H1 (cell line): ENCODE measurements around the gene SERPING1. TPM values are rescaled to one million over a fixed set of nuclear protein-coding genes. Genes with fewer than 3 reads are reported as not detected.

Source experiments
- CTCF ChIA-PET: fragments of 300-600 bp; sonication (Branson Sonifier 250); formaldehyde crosslinking; loops from one replicate; lab custom pipeline; 2021; ENCODE audit not compliant: partially characterized antibody; lab: Charles Lee
- POLR2A ChIA-PET: fragments of 300-600 bp; sonication (Branson Sonifier 250); formaldehyde crosslinking; loops from one replicate; lab custom pipeline; 2021; ENCODE audit warnings: inconsistent platforms; ENCODE audit not compliant: partially characterized antibody; lab: Charles Lee
- DNase-seq, 2 experiments: peaks; one replicate each; pipeline versions ENCODE4 v3.0.0 to v3.0.0-alpha.2; 2010 to 2022; ENCODE audit warnings: low spot score in 2 of 2, low read depth in 1 of 2, mixed read lengths in 1 of 2
- FAIRE-seq: peaks from 2 replicates; lab custom pipeline; 2011; peaks lifted over from hg19 to GRCh38; lab: Jason Lieb, UNC
- H2AFZ ChIP-seq: 2 replicates; pipeline ENCODE4 v1.8.1; 2012; ENCODE audit warnings: low read length, inconsistent platforms
- H2AK5ac ChIP-seq: 2 replicates; pipeline ENCODE4 v1.6.1; 2013; ENCODE audit warnings: low read depth, low read length
- H2BK120ac ChIP-seq: replicated peaks from 2 replicates; pipeline ENCODE3; 2013; ENCODE audit warnings: low read depth, low read length, inconsistent platforms
- H2BK12ac ChIP-seq: 2 replicates; pipeline ENCODE4 v1.6.1; 2013; ENCODE audit warnings: low read depth, low read length
- H2BK15ac ChIP-seq: 2 replicates; pipeline ENCODE4 v1.6.1; 2013; ENCODE audit warnings: low read length
- H2BK20ac ChIP-seq: 2 replicates; pipeline ENCODE4 v1.6.1; 2013; ENCODE audit warnings: low read length
- H2BK5ac ChIP-seq: 2 replicates; pipeline ENCODE4 v1.6.1; 2013; ENCODE audit warnings: low read depth, low read length
- H3K14ac ChIP-seq: 2 replicates; pipeline ENCODE4 v1.6.1; 2013; ENCODE audit warnings: inconsistent platforms; ENCODE audit not compliant: insufficient read length
- H3K18ac ChIP-seq: 2 replicates; pipeline ENCODE4 v1.6.1; 2013; ENCODE audit warnings: low read length; ENCODE audit errors: extremely low read depth
- H3K23ac ChIP-seq: 2 replicates; pipeline ENCODE4 v1.6.1; 2013; ENCODE audit warnings: inconsistent platforms; ENCODE audit not compliant: insufficient read length
- H3K23me2 ChIP-seq: 2 replicates; pipeline ENCODE4 v1.6.1; 2013; ENCODE audit warnings: low read depth, low read length
- H3K27ac ChIP-seq: 2 replicates; pipeline ENCODE4 v1.6.1; 2011; ENCODE audit warnings: low read depth, low read length, inconsistent platforms
- H3K27me3 ChIP-seq, 4 experiments: replicated peaks in 1 of 4; 1 replicate in 1 of 4; 2 replicates in 3 of 4; pipeline versions ENCODE4 v1.6.1 to v1.8.1; 2011 to 2013; ENCODE audit warnings: low read length in 3 of 4, mild to moderate bottlenecking in 3 of 4, inconsistent platforms in 2 of 4, mixed read lengths in 2 of 4, moderate library complexity in 1 of 4; ENCODE audit not compliant: control insufficient read depth in 3 of 4, insufficient read depth in 3 of 4; ENCODE audit errors: extremely low read depth in 1 of 4
- H3K36me3 ChIP-seq, 4 experiments: 2 replicates each; pipeline versions ENCODE4 v1.6.1 to v1.8.1; 2011 to 2013; ENCODE audit warnings: mild to moderate bottlenecking in 4 of 4, low read length in 3 of 4, moderate library complexity in 2 of 4, control low read depth in 1 of 4, inconsistent platforms in 1 of 4; ENCODE audit not compliant: insufficient read depth in 4 of 4, control insufficient read depth in 2 of 4
- H3K4ac ChIP-seq: replicated peaks from 2 replicates; pipeline ENCODE3; 2013; ENCODE audit warnings: low read length, low read depth, mixed read lengths, inconsistent platforms; ENCODE audit not compliant: insufficient read length
- H3K4me1 ChIP-seq, 4 experiments: replicated peaks in 1 of 4; 1 replicate in 1 of 4; 2 replicates in 3 of 4; pipeline versions ENCODE4 v1.6.1 to v1.8.1; 2011 to 2013; ENCODE audit warnings: low read length in 3 of 4, inconsistent platforms in 2 of 4, mixed read lengths in 1 of 4; ENCODE audit not compliant: insufficient read depth in 4 of 4, control insufficient read depth in 3 of 4
- H3K4me2 ChIP-seq, 2 experiments: 2 replicates each; pipeline versions ENCODE4 v1.6.1 to v1.8.1; 2011 to 2013; ENCODE audit warnings: low read depth in 2 of 2, low read length in 2 of 2, control low read depth in 1 of 2, inconsistent platforms in 1 of 2, mild to moderate bottlenecking in 1 of 2; ENCODE audit not compliant: insufficient read depth in 1 of 2
- H3K4me3 ChIP-seq, 4 experiments: fragments of 200-600, 300-600 bp in 1 of 4; sonication (generic), shearing (Covaris generic), sonication (Bioruptor Twin) in 1 of 4; 2 replicates each; pipeline versions ENCODE4 v1.5.1 to v1.8.1; 2011 to 2016; ENCODE audit warnings: low read length in 4 of 4, low read depth in 3 of 4, control low read depth in 2 of 4, inconsistent platforms in 2 of 4, mild to moderate bottlenecking in 2 of 4, mixed read lengths in 1 of 4, moderate library complexity in 1 of 4; ENCODE audit not compliant: insufficient read depth in 2 of 4; ENCODE audit errors: extremely low read depth in 1 of 4
- H3K56ac ChIP-seq: replicated peaks from 2 replicates; pipeline ENCODE3; 2013; ENCODE audit warnings: low read depth, mild to moderate bottlenecking, mixed read lengths, low read length, inconsistent platforms; ENCODE audit not compliant: insufficient read length
- H3K79me1 ChIP-seq: 2 replicates; pipeline ENCODE4 v1.6.1; 2013; ENCODE audit warnings: low read depth, low read length, control low read depth
- H3K79me2 ChIP-seq, 2 experiments: 2 replicates each; pipeline versions ENCODE4 v1.6.1 to v1.8.1; 2012 to 2013; ENCODE audit warnings: low read length in 2 of 2, mild to moderate bottlenecking in 2 of 2, inconsistent platforms in 1 of 2; ENCODE audit not compliant: insufficient read depth in 2 of 2, control insufficient read depth in 1 of 2
- H3K9ac ChIP-seq, 4 experiments: replicated peaks in 1 of 4; 1 replicate in 1 of 4; 2 replicates in 3 of 4; pipeline versions ENCODE4 v1.6.1 to v1.8.1; 2011 to 2013; ENCODE audit warnings: low read depth in 3 of 4, low read length in 3 of 4, control low read depth in 2 of 4, mild to moderate bottlenecking in 2 of 4, moderate library complexity in 2 of 4, inconsistent platforms in 1 of 4; ENCODE audit errors: extremely low read depth in 1 of 4
- H3K9me3 ChIP-seq, 2 experiments: 2 replicates each; pipeline versions ENCODE4 v1.6.1 to v1.8.1; 2012 to 2013; ENCODE audit warnings: mild to moderate bottlenecking in 2 of 2, moderate library complexity in 2 of 2, control low read depth in 1 of 2, inconsistent platforms in 1 of 2, low read depth in 1 of 2, low read length in 1 of 2, mixed read lengths in 1 of 2; ENCODE audit not compliant: insufficient read depth in 2 of 2
- H4K20me1 ChIP-seq, 2 experiments: replicated peaks in 1 of 2; 2 replicates each; pipeline versions ENCODE3 to v1.8.1; 2011 to 2013; ENCODE audit warnings: inconsistent platforms in 2 of 2, low read length in 2 of 2, mild to moderate bottlenecking in 1 of 2; ENCODE audit not compliant: insufficient read depth in 2 of 2, control insufficient read depth in 1 of 2
- H4K5ac ChIP-seq: 2 replicates; pipeline ENCODE4 v1.6.1; 2013; ENCODE audit warnings: low read length, low read depth, mixed read lengths, inconsistent platforms; ENCODE audit not compliant: insufficient read length
- H4K8ac ChIP-seq: 2 replicates; pipeline ENCODE4 v1.8.0; 2013; ENCODE audit warnings: mild to moderate bottlenecking, moderate library complexity, low read length, inconsistent platforms; ENCODE audit not compliant: insufficient read depth; ENCODE audit errors: extremely low read depth
- H4K91ac ChIP-seq: replicated peaks from 2 replicates; pipeline ENCODE3; 2013; ENCODE audit warnings: low read length, mixed read lengths, inconsistent platforms; ENCODE audit not compliant: insufficient read length
- ATF2 ChIP-seq: IDR thresholded peaks from 2 replicates; pipeline ENCODE4 v1.6.1; 2012; ENCODE audit warnings: low read length, inconsistent platforms
- CHD2 ChIP-seq: IDR thresholded peaks from 2 replicates; pipeline ENCODE4 v1.6.1; 2012; ENCODE audit warnings: low read length, improper control_type of control experiment
- HDAC2 ChIP-seq, 2 experiments: fragments of 300-600 bp in 1 of 2; sonication (generic) in 1 of 2; IDR thresholded peaks; 2 replicates each; pipeline ENCODE4 v1.6.1; 2011 to 2012; ENCODE audit warnings: low read depth in 2 of 2, low read length in 2 of 2, mild to moderate bottlenecking in 2 of 2, moderate library complexity in 2 of 2, borderline replicate concordance in 1 of 2, inconsistent platforms in 1 of 2
- TCF12 ChIP-seq: IDR thresholded peaks from 2 replicates; pipeline ENCODE4 v1.6.1; 2011; ENCODE audit warnings: low read depth, mild to moderate bottlenecking, low read length
- ZNF274 ChIP-seq: IDR thresholded peaks from 2 replicates; pipeline ENCODE4 v1.7.0; 2012; ENCODE audit warnings: low read length, borderline replicate concordance; ENCODE audit errors: extremely low read depth
- WGBS, 2 experiments: shearing (Covaris generic) in 1 of 2; methylation state at CpG; one replicate each; pipeline versions ENCODE4 v1.1.6 to v1.1.7; 2013 to 2015; ENCODE audit warnings: low lambda C conversion rate in 2 of 2, mixed read lengths in 2 of 2, inconsistent platforms in 1 of 2, low coverage in 1 of 2, missing lambda C conversion rate in 1 of 2; ENCODE audit not compliant: insufficient replicate concordance in 2 of 2, insufficient coverage in 1 of 2, insufficient read length in 1 of 2; ENCODE audit errors: extremely low coverage in 1 of 2, missing lambda C conversion rate in 1 of 2; 5-methylcytosine and 5-hydroxymethylcytosine counted together
- polyA plus RNA-seq, 7 experiments: library from polyadenylated mRNA; depleted of rRNA in 3 of 7; stranded (reverse) in 5 of 7; unstranded in 2 of 7; fragments of >200 nt in 5 of 7; fragments of 200-250 nt in 2 of 7; gene quantifications; 1 replicate in 5 of 7; 2 replicates in 1 of 7; 4 replicates in 1 of 7; pipeline versions ENCODE4 v1.2.1 to v1.2.3, GENCODE V29; 2011 to 2013; ENCODE audit warnings: missing spikeins in 2 of 7, mixed read lengths in 2 of 7
- total RNA-seq: library from RNA; stranded (reverse); fragmentation: NEBNext Ultra II Directional; extraction: Animal tissue kit (Norgen Biotek cat#: 25700); gene quantifications from 2 replicates; pipeline ENCODE4 v1.2.1, GENCODE V29; 2021
- TF ChIP-seq, protein P1 (sequence below), 3 experiments: IDR thresholded peaks; 1 replicate in 2 of 3; 2 replicates in 1 of 3; pipeline versions ENCODE4 v1.5.1 to v1.6.1; 2011; ENCODE audit warnings: low read length in 3 of 3, mild to moderate bottlenecking in 3 of 3, inconsistent platforms in 2 of 3, low read depth in 1 of 3, moderate library complexity in 1 of 3; ENCODE audit not compliant: insufficient read depth in 1 of 3; ENCODE audit errors: control extremely low read depth in 1 of 3

Gene SERPING1
- total and polyA plus RNA-seq, 2 of the 8 experiments (the other 6 are each of a cell fraction or from before 2014, with no cell fraction given) = 50.9 to 54.8 TPM

- DNase-seq (no peak), FAIRE-seq (no peak)
- H4K91ac ChIP-seq = peak overlapping the region; percentile 83
- H4K8ac ChIP-seq = no peak overlapping the region; the same call in 1 of the 2 replicates
- CTCF ChIA-PET = interaction anchor here (0.8 to 20.2 kb wide), 8 partner anchors 8 to 141 kb away, joined by 3 to 286 read pairs (median 5); partner anchors contain the start of gene UBE2L6
- no peak overlapping the region for H2AK5ac ChIP-seq
- H2AFZ ChIP-seq = no peak overlapping the region; the same call in 1 of the 2 replicates
- peak overlapping the region; percentile 63 for H3K4ac ChIP-seq
- POLR2A ChIA-PET = interaction anchor here (0.6 to 51.1 kb wide), 13 partner anchors 10 to 135 kb away, joined by 3 to 1546 read pairs (median 5); partner anchors contain the start of genes CLP1, SLC43A1, UBE2L6 and YPEL4
- H3K36me3 ChIP-seq = peaks cover 0 to 2% (median 0%) of the 10 kb centered on the region in 4 experiments; a peak in 1 of 8 replicates
- H3K4me1 ChIP-seq = peaks cover 7 to 17% (median 11%) of the 10 kb centered on the region in 4 experiments
- peaks cover 7% of the 10 kb centered on the region for H3K23me2 ChIP-seq
- H3K27ac ChIP-seq = no peak overlapping the region
- no peak overlapping the region for H3K56ac ChIP-seq
- no peaks in the 10 kb centered on the region for H3K79me1 ChIP-seq
- H2BK120ac ChIP-seq = peak overlapping the region; percentile 68
- TF ChIP-seq ZNF274 = no peak
- TF ChIP-seq CHD2 = no peak
- no peak for TF ChIP-seq TCF12
- TF ChIP-seq HDAC2 (IDR thresholded peaks at IDR 0.05; ENCODE audit: borderline replicate concordance in 1 of 2, low read depth in 2 of 2, low read length in 2 of 2) = no peak
- no peak for TF ChIP-seq ATF2
- TF ChIP-seq, protein P1, sequence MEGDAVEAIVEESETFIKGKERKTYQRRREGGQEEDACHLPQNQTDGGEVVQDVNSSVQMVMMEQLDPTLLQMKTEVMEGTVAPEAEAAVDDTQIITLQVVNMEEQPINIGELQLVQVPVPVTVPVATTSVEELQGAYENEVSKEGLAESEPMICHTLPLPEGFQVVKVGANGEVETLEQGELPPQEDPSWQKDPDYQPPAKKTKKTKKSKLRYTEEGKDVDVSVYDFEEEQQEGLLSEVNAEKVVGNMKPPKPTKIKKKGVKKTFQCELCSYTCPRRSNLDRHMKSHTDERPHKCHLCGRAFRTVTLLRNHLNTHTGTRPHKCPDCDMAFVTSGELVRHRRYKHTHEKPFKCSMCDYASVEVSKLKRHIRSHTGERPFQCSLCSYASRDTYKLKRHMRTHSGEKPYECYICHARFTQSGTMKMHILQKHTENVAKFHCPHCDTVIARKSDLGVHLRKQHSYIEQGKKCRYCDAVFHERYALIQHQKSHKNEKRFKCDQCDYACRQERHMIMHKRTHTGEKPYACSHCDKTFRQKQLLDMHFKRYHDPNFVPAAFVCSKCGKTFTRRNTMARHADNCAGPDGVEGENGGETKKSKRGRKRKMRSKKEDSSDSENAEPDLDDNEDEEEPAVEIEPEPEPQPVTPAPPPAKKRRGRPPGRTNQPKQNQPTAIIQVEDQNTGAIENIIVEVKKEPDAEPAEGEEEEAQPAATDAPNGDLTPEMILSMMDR (IDR thresholded peaks at IDR 0.05; ENCODE audit: control extremely low read depth in 1 of 3, insufficient read depth in 1 of 3, low read depth in 1 of 3, low read length in 3 of 3) = no peak
- H2BK12ac ChIP-seq = peak overlapping the region; percentile 9
- no peaks in the 10 kb centered on the region for H3K27me3 ChIP-seq
- peak overlapping the region; percentile 90; the same call in 1 of the 2 replicates for H2BK5ac ChIP-seq
- H2BK15ac ChIP-seq = peak overlapping the region; percentile 89
- H3K23ac ChIP-seq = no peak overlapping the region
- H2BK20ac ChIP-seq = peak overlapping the region; percentile 88
- H4K5ac ChIP-seq = no peak overlapping the region
- no peaks in the 10 kb centered on the region for H4K20me1 ChIP-seq
- H3K9ac ChIP-seq = peak overlapping the region in 2 of 4 experiments; percentile 38 to 56; a peak in 1 of 7 replicates
- peak overlapping the region; percentile 0; the same call in 1 of the 2 replicates for H3K18ac ChIP-seq
- H3K9me3 ChIP-seq = no peaks in the 10 kb centered on the region
- H3K14ac ChIP-seq = no peak overlapping the region
- WGBS, 2 experiments = 76% methylated on average over 5 of the region's 5 CpGs; no CpG with 5 or more reads in 1 of the 2 experiments
- H3K79me2 ChIP-seq = no peaks in the 10 kb centered on the region; a peak in 3 of 4 replicates
- H3K4me2 ChIP-seq = peak overlapping the region; percentile 76 to 91
- H3K4me3 ChIP-seq = peak overlapping the region; percentile 41 to 64 (median 54); a peak in 6 of 8 replicates
These were observed 1.3 kb downstream of the SERPING1 start for GRCh38 chr11:57598831-57599155.
